Body of pancreas (tissue), 4 donors: ENCODE data around the gene FAM83G. TPM values are rescaled to one million over a fixed set of nuclear protein-coding genes. Genes with fewer than 3 reads are reported as not detected.

ENCODE experiments used
- ATAC-seq: fragments of 150-250 bp; one replicate; pipeline ENCODE4 v1.9.1; 2016
- DNase-seq, 4 donors: peaks; one replicate each; pipeline ENCODE4 v3.0.0-alpha.2; 2019
- H3K27ac ChIP-seq, 4 donors: fragments of 200-600 bp; sonication (generic); 1 replicate in 3 of 4; 2 replicates in 1 of 4; pipeline versions ENCODE4 v1.5.1 to v1.6.1; 2016 to 2019; ENCODE audit warnings: mild to moderate bottlenecking in 1 of 4, mixed read lengths in 1 of 4, moderate library complexity in 1 of 4
- H3K27me3 ChIP-seq, 2 donors: fragments of 200-600 bp; sonication (generic); one replicate each; pipeline ENCODE4 v1.6.0; 2016; ENCODE audit warnings: mild to moderate bottlenecking in 1 of 2
- H3K36me3 ChIP-seq, 2 donors: fragments of 200-600 bp; sonication (generic); replicated peaks in 1 of 2; 2 replicates each; pipeline ENCODE4 v1.5.1; 2016; ENCODE audit warnings: low read depth in 2 of 2; ENCODE audit not compliant: insufficient read depth in 1 of 2
- H3K4me1 ChIP-seq: fragments of 200-600 bp; sonication (generic); one replicate; pipeline ENCODE4 v1.6.0; 2016
- H3K4me3 ChIP-seq, 2 donors: fragments of 200-600 bp; sonication (generic); 1 replicate in 1 of 2; 2 replicates in 1 of 2; pipeline ENCODE4 v1.5.1; 2016 to 2019
- H3K9me3 ChIP-seq, 3 donors: fragments of 200-600 bp; sonication (generic); 1 replicate in 2 of 3; 2 replicates in 1 of 3; pipeline ENCODE4 v1.5.1; 2016
- CTCF ChIP-seq, 7 experiments: fragments of 450-650 bp in 4 of 7; fragments of 200-600 bp in 3 of 7; sonication (generic) in 3 of 7; IDR thresholded peaks; one replicate each; pipeline ENCODE4 v1.5.1; 2016 to 2019; ENCODE audit warnings: antibody characterized with exemption in 7 of 7
- POLR2A ChIP-seq, 3 donors: fragments of 450-650 bp; IDR thresholded peaks; one replicate each; pipeline ENCODE4 v1.6.1; 2016; ENCODE audit warnings: antibody characterized with exemption in 3 of 3, mild to moderate bottlenecking in 2 of 3
- WGBS, 2 donors: methylation state at CpG; one replicate each; pipeline ENCODE4 v1.1.5; 2017; 5-methylcytosine and 5-hydroxymethylcytosine counted together
- intact Hi-C: fragments of 100-400 bp; cut with DNase I; formaldehyde crosslinking; loops from one replicate; pipeline ENCODE4 v1.15.1; 2023
- total RNA-seq, 2 donors: library from RNA; depleted of rRNA; stranded (reverse); fragments of >200 nt; gene quantifications; one replicate each; pipeline ENCODE4 v1.1.0, GENCODE V29; 2016

FAM83G gene
- total RNA-seq, 2 donors from 2014 or later, result 11.4 to 16.5 TPM

DNA sequence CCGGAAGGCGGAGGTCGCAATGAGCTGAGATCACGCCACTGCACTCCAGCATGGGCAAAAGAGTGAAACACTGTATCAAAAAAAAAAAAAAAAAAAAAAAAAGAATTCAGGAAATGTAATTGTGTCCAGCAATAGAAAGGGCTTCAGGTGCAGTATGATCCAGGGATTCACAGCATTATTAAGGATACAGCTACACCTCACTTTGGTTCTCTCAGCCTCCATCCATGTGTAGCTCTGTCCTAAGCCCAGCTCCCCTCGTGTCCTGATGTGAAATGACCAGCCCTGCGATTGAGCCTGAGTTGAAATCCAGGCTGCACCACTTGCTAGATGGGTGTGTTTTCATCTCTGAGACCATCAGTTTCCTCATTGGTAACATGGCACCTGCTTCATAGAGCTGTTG, 49.6 kb downstream of the FAM83G start:
- ATAC-seq (no peak), DNase-seq (no peak)
- TF ChIP-seq CTCF (IDR thresholded peaks at IDR 0.05), result no peak
- TF ChIP-seq POLR2A (IDR thresholded peaks at IDR 0.05), result no peak
- no peak overlapping the region for H3K27ac ChIP-seq
- intact Hi-C loops, result no loop called here
- H3K4me1 ChIP-seq, result peaks cover 15% of the 10 kb centered on the region
- no peaks in the 10 kb centered on the region for H3K27me3 ChIP-seq
- H3K36me3 ChIP-seq, result no peaks in the 10 kb centered on the region
- WGBS, 2 donors, result 89 to 90% methylated on average over 6 of the region's 6 CpGs
- H3K9me3 ChIP-seq, result no peaks in the 10 kb centered on the region
- no peak overlapping the region for H3K4me3 ChIP-seq

DNA sequence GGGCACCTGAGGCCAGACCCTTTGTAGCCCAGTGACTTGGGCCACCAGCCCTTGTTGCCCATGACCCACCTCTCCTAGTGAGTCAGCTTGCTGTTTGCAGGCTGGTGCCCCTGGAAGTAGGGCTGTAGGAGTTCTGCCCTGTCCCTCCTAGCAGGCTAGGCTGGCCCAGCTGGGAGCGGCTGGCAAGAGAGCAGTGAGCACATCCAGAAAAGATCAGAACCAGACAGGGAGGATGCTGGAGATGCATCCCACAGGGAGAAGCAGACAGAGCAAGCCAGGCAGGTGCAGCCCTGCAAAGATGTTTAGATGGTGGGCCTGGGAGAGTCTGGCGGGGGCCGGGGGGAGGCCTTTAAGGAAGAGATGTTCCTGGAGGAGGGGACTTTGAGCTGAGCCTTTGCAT, 50.2 kb downstream of the FAM83G start:
- ATAC-seq (no peak), DNase-seq (no peak)
- H3K27me3 ChIP-seq, result no peaks in the 10 kb centered on the region
- H3K9me3 ChIP-seq, result no peaks in the 10 kb centered on the region
- H3K4me1 ChIP-seq, result peaks cover 15% of the 10 kb centered on the region
- 87 to 97% methylated on average over 2 to 3 of the region's 3 CpGs for WGBS, 2 donors
- TF ChIP-seq POLR2A (IDR thresholded peaks at IDR 0.05), result no peak
- no peak for TF ChIP-seq CTCF (IDR thresholded peaks at IDR 0.05)
- intact Hi-C loops, result no loop called here
- no peaks in the 10 kb centered on the region for H3K36me3 ChIP-seq
- H3K4me3 ChIP-seq, result no peak overlapping the region
- no peak overlapping the region for H3K27ac ChIP-seq

- intact Hi-C loops, result no loop called here
- Histone ChIP-seq H3K27me3 (no peaks in the 10 kb centered on the region), H3K4me3 (no peak overlapping the region), H3K4me1 (peaks cover 15% of the 10 kb centered on the region), H3K36me3 (no peaks in the 10 kb centered on the region), H3K9me3 (no peaks in the 10 kb centered on the region), H3K27ac (no peak overlapping the region)
- ATAC-seq (no peak), DNase-seq (no peak)
- WGBS, 2 donors, result 87 to 88% methylated on average over 12 to 14 of the region's 14 CpGs
- TF ChIP-seq POLR2A (IDR thresholded peaks at IDR 0.05) (no peak), CTCF (IDR thresholded peaks at IDR 0.05) (no peak)
These were observed 51.3 kb downstream of the FAM83G start for GRCh38 chr17:18953231-18953728.

- no peaks in the 10 kb centered on the region for H3K27me3 ChIP-seq
- H3K4me3 ChIP-seq, result no peak within 1 kb of the TSS
- H3K27ac ChIP-seq, result peak within 1 kb of the TSS; percentile 33 to 68 (median 52)
- H3K9me3 ChIP-seq, result no peaks in the 10 kb centered on the region
- peaks cover 15% of the 10 kb centered on the region for H3K4me1 ChIP-seq
- DNase-seq (no peak), ATAC-seq (no peak)
- no peaks in the 10 kb centered on the region for H3K36me3 ChIP-seq
- 80 to 90% methylated on average over 4 to 16 of the region's 17 CpGs for WGBS, 2 donors
- TF ChIP-seq CTCF (IDR thresholded peaks at IDR 0.05), result no peak
- TF ChIP-seq POLR2A (IDR thresholded peaks at IDR 0.05), result no peak
- intact Hi-C loops, result no loop called here
These were observed 52.4 kb downstream of the FAM83G start, which contains the start of gene SLC5A10 for GRCh38 chr17:18951941-18952842. Gene SLC5A10 (plus strand): TSS chr17:18952165. CDS start chr17:18952206, 41 bp downstream.
